ENCODE data around the gene CEACAM21.

Gene CEACAM21

DNA sequence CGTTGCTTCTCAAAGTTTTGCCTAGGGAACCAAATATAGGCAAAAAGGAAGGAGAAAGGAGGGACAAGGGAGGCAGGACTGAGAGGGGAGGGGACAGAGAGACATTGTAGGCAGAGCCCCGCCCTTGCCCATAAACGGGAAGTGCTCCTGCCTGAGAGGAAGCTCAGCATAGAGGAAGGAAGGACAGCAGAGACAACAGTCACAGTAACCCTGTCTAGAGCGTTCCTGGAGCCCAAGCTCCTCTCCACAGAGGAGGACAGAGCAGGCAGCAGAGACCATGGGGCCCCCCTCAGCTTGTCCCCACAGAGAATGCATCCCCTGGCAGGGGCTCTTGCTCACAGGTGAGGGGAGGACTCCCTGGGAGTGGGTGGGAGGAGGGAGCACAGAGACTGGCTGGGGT is at the start of gene CEACAM21:
Gene CEACAM21, plus strand, starts transcription at position 169 of the 400 bp plus-strand sequence. Its CDS starts 109 bp downstream, at position 278.
- DNase-seq: peak in 1 of 2 donors; percentile 34

DNA sequence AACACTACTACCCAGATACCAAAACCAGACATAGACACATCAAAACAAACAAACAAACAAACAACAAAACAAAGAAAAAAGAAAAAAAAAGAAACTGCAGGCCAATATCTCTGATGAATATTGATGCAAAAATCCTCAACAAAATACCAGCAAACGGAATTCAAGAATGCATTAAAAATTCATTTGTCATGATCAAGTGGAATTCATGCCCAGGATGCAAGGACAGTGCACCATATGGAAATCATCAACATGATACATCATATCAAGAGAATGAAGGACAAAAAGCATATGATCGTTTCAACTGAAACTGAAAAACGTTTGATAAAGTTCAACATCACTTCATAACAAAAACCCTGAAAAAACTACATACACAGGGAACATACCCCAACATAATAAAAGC is 48.9 kb upstream of the CEACAM21 start:
- no peak for DNase-seq

DNA sequence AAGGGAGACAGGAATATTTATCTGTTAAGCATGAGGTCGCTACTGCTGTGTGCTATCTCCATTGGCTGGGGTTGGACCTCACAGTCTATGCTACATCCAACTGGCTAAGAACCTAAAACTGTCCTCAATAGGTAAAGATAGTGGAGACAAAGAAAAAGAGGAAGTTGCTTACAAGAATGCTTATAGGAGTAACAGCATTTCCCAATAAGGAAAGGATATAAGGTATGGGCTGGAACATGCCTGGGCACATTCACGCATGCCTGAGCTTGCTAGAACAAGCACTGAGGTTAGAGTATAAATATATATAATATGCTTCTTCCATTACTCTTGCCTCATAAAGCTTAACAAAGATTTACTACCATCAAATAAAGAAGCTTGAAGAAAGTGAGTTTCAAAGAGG is 47.9 kb upstream of the CEACAM21 start:
- DNase-seq: no peak

DNA sequence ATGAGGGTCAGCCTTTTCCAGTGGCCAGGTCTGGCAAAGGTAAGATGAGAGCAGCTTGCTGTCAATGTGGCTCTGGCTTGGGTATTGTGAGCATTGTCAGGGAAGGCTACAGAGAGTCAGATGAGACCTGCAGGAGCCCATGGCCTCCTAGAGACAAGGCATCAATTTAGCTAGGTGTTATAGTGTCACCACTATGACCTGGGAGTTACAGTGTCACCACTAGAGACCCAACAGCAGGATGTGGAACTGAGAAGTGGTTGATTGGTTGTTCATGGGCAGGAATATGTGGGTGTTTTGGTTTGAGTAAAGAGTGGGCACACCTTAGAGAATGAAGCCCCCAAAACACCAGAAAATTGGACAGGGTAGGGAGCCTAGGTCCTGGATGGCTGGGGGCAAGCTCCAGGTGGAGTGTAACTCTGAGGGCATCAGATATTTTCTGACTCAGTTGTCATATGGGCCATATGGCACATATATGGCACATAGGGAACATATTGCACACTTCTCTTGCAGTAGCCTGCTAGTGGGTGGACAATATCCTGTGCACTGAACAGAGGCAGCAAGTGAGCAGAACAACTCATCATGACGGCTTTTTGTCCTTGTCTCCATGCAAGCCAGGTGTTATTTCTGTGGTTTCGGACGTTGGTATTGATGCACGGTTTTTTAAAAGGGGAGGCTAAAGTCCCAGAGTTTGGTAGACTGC is 46.3 kb upstream of the CEACAM21 start:
- no peak for DNase-seq

DNA sequence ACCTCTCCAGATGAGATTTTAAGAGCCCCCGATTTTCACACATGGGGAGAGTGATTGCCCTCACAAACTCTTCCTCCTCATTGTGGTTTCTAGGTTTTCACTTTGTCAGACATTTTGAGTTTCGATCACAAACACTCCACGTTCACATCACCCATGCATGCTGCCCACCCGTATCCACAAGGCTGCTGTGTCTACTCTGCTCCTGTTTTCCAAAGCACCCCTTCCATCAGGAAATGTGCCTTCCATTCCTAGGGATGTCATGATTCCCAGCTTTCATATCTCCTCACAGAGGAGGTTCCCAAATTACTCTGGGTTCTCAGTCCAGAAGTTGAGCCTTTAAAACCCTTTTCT is 45.8 kb upstream of the CEACAM21 start:
- DNase-seq: no peak

DNA sequence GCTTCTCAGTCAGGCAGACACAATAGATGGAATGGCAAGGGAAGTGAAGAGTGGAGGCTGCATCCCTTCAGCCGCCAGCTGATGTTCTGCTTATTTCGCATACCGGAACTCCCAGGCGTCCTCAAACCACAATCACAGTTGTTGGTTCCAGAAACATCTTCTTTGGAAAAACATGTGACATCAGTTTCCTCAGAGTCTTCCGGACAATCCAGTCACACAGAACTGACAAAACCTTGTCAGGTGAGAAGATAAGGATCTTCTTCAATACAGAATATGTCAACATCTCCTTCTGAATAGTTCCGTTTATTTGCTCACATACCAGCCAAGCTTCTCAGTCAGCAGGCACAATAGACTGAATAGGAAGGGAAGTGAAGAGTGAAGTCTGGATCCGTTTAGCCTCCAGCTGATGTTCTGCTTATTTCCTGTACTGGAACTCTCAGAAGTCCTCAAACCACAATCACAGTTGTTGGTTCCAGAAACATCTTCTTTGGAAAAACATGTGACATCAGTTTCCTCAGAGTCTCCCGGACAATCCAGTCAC is 45.1 kb upstream of the CEACAM21 start:
- no peak for DNase-seq

DNA sequence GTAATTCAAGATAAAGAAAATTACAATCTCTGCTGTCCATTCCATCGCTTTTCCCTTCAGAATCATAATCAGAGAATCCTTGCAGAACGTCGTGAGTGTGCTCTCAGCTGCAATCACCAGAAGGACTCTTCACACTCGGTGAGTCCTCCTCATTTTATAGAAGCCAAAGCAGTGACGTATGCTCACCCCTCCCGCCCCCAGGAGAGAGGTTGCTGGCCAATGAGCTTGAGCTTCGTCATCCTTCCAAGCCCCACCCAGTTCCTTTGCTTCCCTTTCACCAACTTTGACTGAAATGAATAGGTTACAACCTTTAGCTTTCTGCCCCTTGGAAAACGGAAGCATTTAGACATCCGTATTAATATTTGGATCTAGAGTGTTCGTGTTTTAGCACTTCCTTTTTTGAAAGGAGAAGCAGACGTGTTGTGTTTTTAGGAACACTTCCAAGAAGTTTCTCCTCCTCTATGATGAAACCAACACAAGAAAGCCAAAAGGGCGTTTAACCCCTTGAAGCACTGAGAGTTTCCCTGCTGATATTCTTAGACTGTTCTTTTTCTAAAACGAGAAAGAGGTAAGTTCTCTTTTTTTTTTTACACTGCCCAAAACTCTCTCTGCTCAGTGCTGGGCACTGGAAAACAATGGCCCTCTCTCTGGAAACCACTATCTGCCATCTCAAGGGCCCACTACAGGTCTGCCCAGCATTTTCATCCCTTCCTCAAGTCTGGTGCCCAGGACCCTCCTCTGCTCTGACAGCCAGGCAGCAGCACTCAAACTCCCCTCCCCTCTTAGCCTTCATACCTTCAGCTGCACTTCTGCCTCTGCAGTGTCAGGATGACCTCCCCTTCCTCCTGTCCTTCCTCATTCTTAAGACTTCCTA is 44.3 kb upstream of the CEACAM21 start:
- peak; percentile 69 to 70 for DNase-seq

DNA sequence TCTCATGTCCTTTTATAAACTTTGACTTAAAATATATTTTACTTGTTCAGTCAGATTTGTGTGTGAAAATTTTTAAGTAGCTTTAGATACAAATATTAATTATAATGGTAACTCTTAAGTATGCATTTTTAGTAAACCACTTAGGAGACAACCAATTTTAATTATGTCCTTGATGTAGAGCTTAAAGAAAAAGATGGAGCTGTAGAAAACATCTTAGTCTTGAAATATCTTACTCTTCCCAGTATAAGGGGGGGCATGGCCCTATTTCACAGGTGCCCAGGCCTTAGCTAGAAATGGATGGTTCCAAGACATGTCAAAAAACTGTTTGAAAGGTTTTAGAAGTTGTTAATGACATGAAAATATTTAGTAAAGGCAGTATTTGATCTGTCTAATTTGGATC is 43.4 kb upstream of the CEACAM21 start:
- DNase-seq: no peak

DNA sequence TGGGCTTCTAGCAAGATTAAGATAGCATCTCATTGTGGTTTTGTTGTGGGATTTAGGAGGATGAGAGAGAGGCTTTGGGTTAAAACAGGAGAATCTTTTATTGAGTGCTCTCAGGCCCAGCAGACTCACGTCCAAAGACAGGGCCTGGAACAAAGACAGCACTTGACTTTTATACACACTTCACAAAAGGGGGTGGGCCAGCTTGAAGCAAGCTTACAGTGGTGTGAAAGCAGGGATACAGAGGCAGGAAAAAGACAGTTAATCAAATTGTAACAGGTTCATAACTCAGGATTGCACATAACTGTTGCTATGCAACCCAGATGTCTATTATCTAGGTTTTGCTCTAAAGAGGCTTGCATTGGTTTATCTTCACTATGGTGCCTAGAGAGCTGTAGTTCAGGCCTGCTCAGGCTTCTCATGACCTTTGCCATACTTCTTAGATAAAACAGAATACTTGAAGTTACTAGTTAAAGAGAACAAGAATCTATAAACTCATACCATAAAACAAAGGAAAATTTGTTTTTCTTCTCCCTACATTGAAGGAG is 42.2 kb upstream of the CEACAM21 start:
- no peak for DNase-seq

DNA sequence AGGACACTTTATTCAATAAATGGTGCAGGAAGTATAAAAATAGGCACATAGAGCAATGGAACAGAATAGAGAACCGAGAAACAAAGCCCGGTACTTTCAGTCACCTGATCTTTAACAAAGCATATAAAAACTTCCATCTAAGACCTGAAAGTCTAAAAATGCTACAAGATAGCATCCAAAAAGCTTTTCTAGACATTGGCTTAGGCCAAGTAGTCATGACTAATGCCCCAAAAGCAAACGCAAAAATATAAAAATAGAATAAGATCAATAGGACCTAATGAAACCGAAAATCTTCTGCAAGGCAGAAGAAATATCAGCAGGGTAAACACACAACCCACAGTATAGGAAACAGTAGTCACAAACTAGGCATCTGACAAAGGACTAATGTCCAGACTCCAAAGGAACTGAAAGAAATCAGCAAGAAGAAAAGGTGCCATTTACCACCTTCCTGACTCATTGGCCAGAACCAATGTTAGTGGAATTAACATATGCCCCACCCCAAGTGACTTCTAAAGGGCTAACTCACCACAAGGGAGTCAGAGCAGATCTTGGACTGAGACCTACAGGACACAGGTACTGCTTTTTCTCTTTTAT is 40.8 kb upstream of the CEACAM21 start:
- no peak for DNase-seq

DNA sequence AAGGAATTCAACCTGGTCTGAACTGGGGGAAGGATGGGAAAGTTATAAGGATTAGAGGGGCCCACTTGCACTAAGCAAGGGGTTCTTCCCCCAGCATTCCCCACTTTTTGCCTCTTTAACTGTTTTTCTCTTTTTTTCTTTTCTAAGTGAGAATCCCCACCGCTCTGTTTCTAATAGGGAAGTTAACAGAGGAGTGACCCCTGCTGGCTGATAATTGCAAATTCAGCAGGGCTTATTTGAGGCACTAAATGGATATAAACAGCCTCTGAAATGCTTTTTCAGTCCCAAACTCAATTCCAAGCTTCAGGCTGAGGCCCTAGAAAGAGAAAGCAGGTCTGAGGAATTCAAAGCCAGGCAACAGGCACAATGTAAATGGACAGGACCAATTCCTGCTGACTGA is 38.2 kb upstream of the CEACAM21 start:
- DNase-seq: no peak

DNA sequence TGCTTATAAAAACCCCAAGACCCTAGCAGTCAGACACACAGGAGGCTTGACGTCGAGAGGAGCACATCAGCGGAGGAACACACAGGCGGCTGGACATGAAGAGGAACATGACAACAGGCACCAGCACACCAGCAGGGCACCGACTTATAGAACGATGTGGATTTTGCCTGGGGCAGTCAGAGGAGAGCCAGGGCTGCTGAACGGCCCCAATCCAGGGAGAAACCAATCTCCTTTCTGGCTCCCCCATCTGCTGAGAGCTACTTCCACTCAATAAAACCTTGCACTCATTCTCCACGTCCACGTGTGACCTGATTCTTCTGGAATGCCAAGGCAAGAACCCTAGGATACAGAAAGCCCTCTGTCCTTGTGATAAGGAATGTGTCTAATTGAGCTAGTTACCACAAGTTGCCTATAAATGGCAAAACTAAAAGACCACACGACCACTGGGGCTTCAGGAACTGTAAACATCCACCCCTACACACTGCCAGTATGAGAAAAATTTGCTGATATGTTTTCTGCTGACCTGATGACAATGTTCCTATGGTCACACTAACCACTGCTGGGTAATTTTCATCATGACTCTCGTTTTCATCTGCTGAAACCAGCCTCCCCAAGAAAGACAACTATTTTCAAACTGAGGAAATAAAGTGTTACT is 35.8 kb upstream of the CEACAM21 start:
- no peak for DNase-seq

DNA sequence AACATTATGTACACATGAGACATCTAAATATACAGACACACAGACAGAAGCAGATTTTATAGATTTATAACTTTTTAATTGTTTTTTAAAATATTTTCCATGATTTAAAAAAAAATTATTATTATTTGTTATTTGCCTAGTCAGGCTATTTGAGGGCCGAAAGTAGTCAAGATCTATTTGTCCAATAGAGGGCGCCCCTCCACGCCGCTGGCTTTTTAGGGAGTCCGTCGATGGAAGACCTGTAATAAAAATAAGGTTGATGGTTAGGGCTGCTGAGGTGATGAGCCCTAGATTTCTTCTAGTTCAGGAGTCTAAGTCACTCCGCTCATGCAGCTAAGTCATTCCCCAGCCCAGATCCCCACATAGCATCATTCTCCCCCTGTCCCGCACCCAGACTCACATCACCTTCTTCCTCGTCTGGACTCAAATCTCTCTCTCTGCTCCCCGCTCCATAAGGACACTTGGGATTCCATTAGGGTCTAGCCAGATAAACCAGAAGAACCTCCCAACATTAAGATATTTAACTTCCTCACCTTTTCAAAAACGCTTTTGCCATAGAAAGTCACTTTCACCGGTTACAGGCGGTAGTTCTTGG is 33.9 kb upstream of the CEACAM21 start:
- DNase-seq: peak; percentile 73 to 78

DNA sequence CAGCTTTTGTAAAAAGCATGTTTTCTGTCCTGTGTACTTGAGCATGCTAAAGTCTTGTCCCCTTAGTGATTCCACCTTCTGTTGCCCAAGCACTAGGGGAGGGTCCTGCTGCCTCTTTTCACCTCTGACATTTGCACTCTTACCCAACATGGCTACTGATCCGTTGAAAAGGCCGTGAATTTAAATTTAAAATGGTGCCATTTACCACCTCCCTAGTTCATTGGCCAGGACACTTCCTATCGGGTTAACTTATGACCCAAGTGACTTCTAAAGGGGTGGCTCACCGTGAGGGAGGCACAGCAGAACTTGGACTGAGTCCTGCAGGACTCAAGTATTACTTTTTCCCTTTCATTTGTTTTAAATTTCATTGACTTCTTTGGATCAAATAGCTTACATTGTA is 33.3 kb upstream of the CEACAM21 start:
- DNase-seq: no peak

DNA sequence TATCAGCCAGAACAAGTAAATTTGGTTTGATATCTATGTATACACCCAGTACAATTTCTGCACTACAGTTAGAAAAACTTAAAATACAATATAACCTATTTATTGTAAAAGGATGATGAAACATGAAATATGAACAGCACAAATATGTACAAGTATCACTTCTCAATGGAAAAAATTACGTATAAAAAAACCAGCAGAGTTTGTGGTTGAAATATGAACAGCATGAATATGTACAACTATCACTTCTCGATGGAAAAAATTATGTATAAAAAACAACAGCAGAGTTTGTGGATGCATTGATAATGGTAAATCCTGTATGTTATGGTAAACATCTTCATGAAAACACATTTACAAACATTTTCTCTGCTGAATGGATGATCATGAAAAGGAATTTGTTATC is 32.4 kb upstream of the CEACAM21 start:
- no peak for DNase-seq

DNA sequence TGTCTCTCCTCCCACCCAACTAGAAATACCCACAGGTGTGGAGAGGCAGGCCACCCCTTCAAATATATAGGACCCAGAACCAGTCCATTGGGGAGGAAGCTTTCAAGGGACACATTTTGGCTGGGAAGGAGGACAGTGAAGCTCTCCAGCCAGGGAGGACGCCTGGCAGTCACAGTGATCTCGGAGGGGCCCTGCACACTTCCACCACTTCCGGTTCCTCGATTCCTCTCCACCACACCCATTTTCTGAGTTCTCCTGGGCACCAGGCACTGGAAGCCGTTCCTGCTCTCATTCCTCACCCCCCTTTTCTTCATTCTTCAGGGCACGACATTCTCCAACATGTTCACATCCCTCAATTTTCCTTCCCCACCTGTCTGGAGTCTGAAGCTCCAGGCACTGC is 30.4 kb upstream of the CEACAM21 start:
- DNase-seq: no peak

DNA sequence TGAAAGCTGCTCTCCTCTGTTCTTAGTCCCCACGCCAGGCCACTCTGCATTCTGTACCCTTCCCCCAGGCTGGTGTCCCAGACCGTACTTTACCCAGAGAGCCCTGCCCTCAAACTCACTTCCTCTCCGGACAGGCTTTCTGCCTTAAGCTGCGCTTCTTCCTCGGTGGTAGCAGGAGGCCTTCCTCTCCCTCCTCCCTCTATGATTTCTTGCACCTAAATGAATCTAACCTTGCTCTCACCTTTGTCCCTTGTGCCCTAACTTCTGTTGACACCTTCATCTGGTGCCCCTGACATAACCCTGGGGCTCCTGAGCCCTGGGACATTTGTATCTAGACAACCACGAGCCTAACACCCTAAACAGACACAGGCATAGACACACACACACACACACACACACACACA is 29.6 kb upstream of the CEACAM21 start:
- DNase-seq: no peak

DNA sequence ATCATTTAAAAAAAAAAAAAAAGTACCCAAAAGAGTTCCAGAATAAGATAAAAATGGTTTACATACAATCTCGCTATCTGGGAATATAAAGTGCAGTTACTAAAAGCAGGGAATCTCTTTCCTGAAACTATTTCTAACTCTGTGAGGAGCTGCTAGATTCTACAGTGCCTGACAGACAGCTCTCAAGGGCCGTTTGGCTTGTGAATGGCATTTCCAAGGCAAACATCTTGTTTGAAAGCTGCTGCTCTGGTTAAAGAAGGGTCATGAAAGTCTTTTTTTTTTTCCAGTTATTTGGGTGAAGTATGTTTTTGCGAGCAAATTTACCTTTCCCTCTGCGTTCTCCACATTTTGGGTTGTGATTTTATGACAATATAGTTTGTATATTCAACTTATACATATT is 29.0 kb upstream of the CEACAM21 start:
- DNase-seq: no peak

DNA sequence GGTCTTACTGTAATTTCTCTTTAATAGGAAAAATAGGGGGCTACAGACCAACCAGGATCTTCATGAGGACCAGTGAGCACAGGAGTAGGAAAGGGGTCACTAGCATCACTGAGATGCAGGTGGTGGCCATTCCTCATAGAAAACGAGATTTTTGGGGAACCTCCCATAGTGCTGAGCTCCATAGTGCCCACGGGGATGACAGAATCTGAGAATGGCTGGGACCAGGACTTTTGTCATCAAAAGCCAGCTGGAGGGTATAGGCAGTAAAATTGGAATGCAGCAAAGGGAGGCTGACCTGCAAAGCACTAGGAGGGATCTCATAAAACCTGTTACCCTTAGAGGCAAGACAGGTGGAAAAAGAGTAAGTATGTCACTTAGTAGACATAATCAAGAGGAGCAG is 28.4 kb upstream of the CEACAM21 start:
- DNase-seq: no peak

DNA sequence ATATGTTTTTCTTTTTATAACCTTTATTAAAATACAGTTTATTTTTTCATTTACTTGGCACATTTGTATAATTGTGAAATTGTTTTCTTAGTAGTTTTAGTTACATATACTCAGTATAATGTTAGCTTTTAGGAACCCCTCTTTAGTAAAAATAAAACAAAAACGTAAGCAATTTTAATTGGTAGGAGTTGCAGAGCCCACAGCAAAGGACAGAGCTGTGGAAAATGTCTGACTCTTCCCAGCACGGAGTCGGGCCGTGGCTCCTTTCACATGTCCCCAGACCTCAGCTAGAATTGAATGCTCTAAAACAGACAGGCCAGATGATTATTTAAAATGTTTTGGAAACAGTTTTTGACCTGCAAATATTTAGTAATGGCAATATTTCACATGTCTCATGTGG is 27.9 kb upstream of the CEACAM21 start:
- no peak for DNase-seq

DNA sequence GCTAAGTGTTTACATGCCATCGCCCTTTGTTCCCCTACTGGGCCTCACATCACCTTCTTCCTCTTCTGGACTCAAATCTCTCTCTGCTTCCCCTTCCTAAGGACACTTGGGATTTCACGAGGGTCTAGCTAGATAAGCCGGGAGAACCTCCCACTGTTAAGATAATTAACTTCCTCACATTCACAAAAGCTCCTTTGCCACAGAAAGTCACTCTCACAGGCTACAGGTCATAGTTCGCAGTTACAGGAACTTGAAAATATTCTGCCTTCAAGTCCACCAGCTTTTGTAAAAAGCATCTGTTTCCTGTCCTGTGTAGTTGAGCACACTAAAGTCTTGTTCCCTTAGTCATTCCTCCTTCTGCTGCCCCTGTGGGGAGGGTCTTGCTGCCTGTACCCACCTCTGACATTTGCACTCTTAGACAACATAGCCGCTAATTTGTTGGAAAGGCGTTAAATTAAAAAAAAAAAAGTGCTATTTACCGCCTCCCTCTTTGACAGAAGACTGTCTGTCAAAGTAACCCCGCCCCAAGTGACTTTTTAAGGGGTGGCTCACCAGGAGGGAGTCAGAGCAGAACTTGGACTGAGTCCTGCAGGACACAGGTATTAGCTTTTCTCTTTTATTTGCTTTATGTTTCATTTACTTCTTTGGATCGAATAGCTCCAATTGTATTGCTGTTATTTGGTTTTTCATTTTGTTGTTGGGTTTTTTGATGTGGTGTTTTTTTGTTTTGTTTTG is 26.8 kb upstream of the CEACAM21 start:
- peak; percentile 63 to 64 for DNase-seq

DNA sequence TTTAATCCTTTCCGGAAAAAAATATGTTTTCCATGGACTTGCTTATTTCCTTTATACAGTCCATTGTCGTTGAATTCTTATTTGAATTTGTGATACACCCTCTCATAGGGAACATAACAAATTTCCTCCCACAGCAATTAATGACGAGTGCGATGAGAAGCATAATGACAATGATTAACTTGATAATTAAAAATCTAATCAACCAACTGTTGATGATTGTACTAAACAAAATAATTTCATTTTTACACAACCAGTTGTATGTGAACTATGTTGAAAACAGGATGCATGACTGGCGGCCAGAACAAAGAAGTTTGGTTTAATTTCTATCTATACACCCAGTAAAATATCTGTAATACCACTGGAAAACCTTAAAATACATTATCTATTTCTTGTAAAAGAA is 26.1 kb upstream of the CEACAM21 start:
- no peak for DNase-seq
